GM23338 (cell line): ENCODE results near the gene ADAMTS8. TPM values are rescaled to one million over a fixed set of nuclear protein-coding genes. Genes with fewer than 3 reads are reported as not detected.

Source experiments
- ATAC-seq: fragments of 200-7000 bp; cut with Tn5 transposase; 3 replicates; pipeline ENCODE4 v1.9.1; 2020
- DNase-seq: peaks from one replicate; pipeline ENCODE4 v3.0.0-alpha.2; 2015; ENCODE audit warnings: low spot score
- H2AFZ ChIP-seq: fragments of 200-600 bp; sonication (generic); 2 replicates; pipeline ENCODE4 v1.8.0; 2016; ENCODE audit warnings: antibody characterized with exemption, mild to moderate bottlenecking, moderate library complexity
- H3F3A ChIP-seq: fragments of 200-600 bp; sonication (generic); replicated peaks from 2 replicates; pipeline ENCODE4 v1.8.0; 2017; ENCODE audit warnings: antibody characterized with exemption, mixed run types, low read depth
- H3K27ac ChIP-seq: fragments of 200-600 bp; sonication (generic); 2 replicates; pipeline ENCODE4 v1.6.1; 2016; ENCODE audit warnings: low read depth
- H3K27me3 ChIP-seq: fragments of 200-600 bp; sonication (generic); 2 replicates; pipeline ENCODE4 v1.8.0; 2016; ENCODE audit warnings: mild to moderate bottlenecking, mixed run types, moderate library complexity; ENCODE audit not compliant: insufficient read depth
- H3K36me3 ChIP-seq: fragments of 200-600 bp; sonication (generic); 2 replicates; pipeline ENCODE4 v1.8.0; 2016; ENCODE audit warnings: mild to moderate bottlenecking; ENCODE audit not compliant: insufficient read depth
- H3K4me1 ChIP-seq: fragments of 200-600 bp; sonication (generic); 2 replicates; pipeline ENCODE4 v1.8.0; 2016; ENCODE audit warnings: mild to moderate bottlenecking, moderate library complexity; ENCODE audit not compliant: insufficient read depth
- H3K4me2 ChIP-seq: fragments of 200-600 bp; sonication (generic); 2 replicates; pipeline ENCODE4 v1.7.1; 2017; ENCODE audit warnings: mixed run types
- H3K4me3 ChIP-seq: fragments of 200-600 bp; sonication (generic); 2 replicates; pipeline ENCODE4 v1.6.1; 2016; ENCODE audit warnings: mixed run types
- H3K79me2 ChIP-seq: fragments of 200-600 bp; sonication (generic); replicated peaks from 2 replicates; pipeline ENCODE4 v1.8.0; 2017; ENCODE audit warnings: mild to moderate bottlenecking; ENCODE audit not compliant: insufficient read depth
- H3K9me2 ChIP-seq: fragments of 200-600 bp; sonication (generic); 2 replicates; pipeline ENCODE4 v1.8.0; 2017; ENCODE audit not compliant: insufficient read depth
- H4K20me1 ChIP-seq: fragments of 200-600 bp; sonication (generic); replicated peaks from 2 replicates; pipeline ENCODE4 v1.8.0; 2017; ENCODE audit warnings: mild to moderate bottlenecking; ENCODE audit not compliant: insufficient read depth
- H3K27ac Mint-ChIP-seq: 2 replicates; pipeline ENCODE4 v1.8.0; 2020; ENCODE audit warnings: inconsistent platforms, mild to moderate bottlenecking, moderate library complexity, mixed read lengths
- H3K27me3 Mint-ChIP-seq: 3 replicates; pipeline ENCODE4 v1.8.0; 2022; ENCODE audit warnings: low read depth, mild to moderate bottlenecking, moderate library complexity, mixed read lengths, inconsistent platforms; ENCODE audit not compliant: insufficient read depth, poor library complexity
- H3K36me3 Mint-ChIP-seq: 3 replicates; pipeline ENCODE4 v1.8.0; 2021; ENCODE audit warnings: low read depth, mild to moderate bottlenecking, inconsistent platforms, moderate library complexity, mixed read lengths
- H3K4me1 Mint-ChIP-seq: 3 replicates; pipeline ENCODE4 v1.8.0; 2020; ENCODE audit warnings: mild to moderate bottlenecking, inconsistent platforms, mixed read lengths
- H3K4me3 Mint-ChIP-seq: 3 replicates; pipeline ENCODE4 v1.8.0; 2021; ENCODE audit warnings: moderate library complexity, mild to moderate bottlenecking, inconsistent platforms, mixed read lengths
- H3K9me3 Mint-ChIP-seq: 3 replicates; pipeline ENCODE4 v1.8.0; 2020; ENCODE audit warnings: moderate library complexity, mild to moderate bottlenecking, inconsistent platforms, mixed read lengths
- EZH2 ChIP-seq: fragments of 200-600 bp; sonication (generic); IDR thresholded peaks from one replicate; pipeline ENCODE4 v1.8.0; 2017; ENCODE audit warnings: antibody characterized with exemption, mild to moderate bottlenecking, low read depth; ENCODE audit not compliant: unreplicated experiment
- EZH2phosphoT487 ChIP-seq: fragments of 200-600 bp; sonication (generic); IDR thresholded peaks from one replicate; pipeline ENCODE4 v1.8.1; 2018; ENCODE audit warnings: antibody characterized with exemption; ENCODE audit not compliant: unreplicated experiment
- NANOG ChIP-seq: IDR thresholded peaks from 2 replicates; pipeline ENCODE4 v1.6.1; 2016; ENCODE audit warnings: antibody characterized with exemption, borderline replicate concordance
- POLR2AphosphoS5 ChIP-seq: IDR thresholded peaks from 2 replicates; pipeline ENCODE4 v1.6.1; 2016; ENCODE audit warnings: antibody characterized with exemption, low read depth
- ZNF114 ChIP-seq: fragments of 250-450 bp; sonication (Bioruptor Pico); IDR thresholded peaks from 2 replicates; pipeline ENCODE4 v1.5.0; 2020; ENCODE audit warnings: mild to moderate bottlenecking, moderate library complexity
- ZNF331 ChIP-seq: fragments of 250-450 bp; sonication (Bioruptor Pico); IDR thresholded peaks from 2 replicates; pipeline ENCODE4 v1.5.0; 2020; ENCODE audit warnings: low read depth, mild to moderate bottlenecking, moderate library complexity
- polyA plus RNA-seq: library from polyadenylated mRNA; unstranded; fragments of >200 nt; fragmentation: Nextera tagmentation; extraction: Ambion mirVana; gene quantifications from 2 replicates; pipeline ENCODE4 v1.2.1, GENCODE V29; 2016
- total RNA-seq: library from RNA; depleted of rRNA; stranded (reverse); fragments of >200 nt; shearing (Covaris generic); gene quantifications from 2 replicates; pipeline ENCODE4 v1.2.3, GENCODE V29; 2014

ADAMTS8 gene
- total and polyA plus RNA-seq, 2 experiments from 2014 or later: 7.5 to 16.2 TPM

GRCh38 chr11:130449310-130449990, 21.0 kb upstream of the ADAMTS8 start:
- peaks cover 2% of the 10 kb centered on the region; the same call in 1 of the 3 replicates for H3K9me3 Mint-ChIP-seq
- peaks cover 62% of the 10 kb centered on the region for H3K27me3 Mint-ChIP-seq
- Histone ChIP-seq H3F3A (0 out of 2 replicates have a peak, but pooled peaks cover 13% of the 10 kb centered on the region), H3K36me3 (no peaks in the 10 kb centered on the region), H3K79me2 (no peaks in the 10 kb centered on the region), H3K27ac (no peak overlapping the region), H3K4me3 (peak overlapping the region; percentile 79), H3K4me1 (no peaks in the 10 kb centered on the region), H3K9me2 (peaks cover 9% of the 10 kb centered on the region; the same call in 1 of the 2 replicates), H2AFZ (peak overlapping the region; percentile 94), H4K20me1 (no peaks in the 10 kb centered on the region; the same call in 1 of the 2 replicates), H3K27me3 (peaks cover 47% of the 10 kb centered on the region), H3K4me2 (peak overlapping the region; percentile 93)
- H3K27ac Mint-ChIP-seq: no peak overlapping the region
- H3K4me1 Mint-ChIP-seq: peaks cover 9% of the 10 kb centered on the region
- TF ChIP-seq EZH2 (peak; percentile 43), ZNF331 (CRISPR knock-in tag) (no peak)
- H3K4me3 Mint-ChIP-seq: peak overlapping the region; percentile 87
- peak; percentile 41 for ATAC-seq
- peak; percentile 64 for DNase-seq
- H3K36me3 Mint-ChIP-seq: peaks cover 3% of the 10 kb centered on the region; the same call in 1 of the 3 replicates

- Histone ChIP-seq H3K4me1 (no peaks in the 10 kb centered on the region), H3K27ac (no peak within 1 kb of the TSS), H3K36me3 (no peaks in the 10 kb centered on the region), H3K4me3 (peak within 1 kb of the TSS; percentile 79), H3K27me3 (peaks cover 47% of the 10 kb centered on the region), H3K9me2 (peaks cover 9% of the 10 kb centered on the region; the same call in 1 of the 2 replicates), H4K20me1 (no peaks in the 10 kb centered on the region; the same call in 1 of the 2 replicates), H3K79me2 (no peaks in the 10 kb centered on the region), H2AFZ (peak within 1 kb of the TSS; percentile 94), H3K4me2 (peak within 1 kb of the TSS; percentile 93), H3F3A (0 out of 2 replicates have a peak, but pooled peaks cover 10% of the 10 kb centered on the region)
- ATAC-seq (peak; percentile 78), DNase-seq (peak; percentile 95)
- no peak within 1 kb of the TSS for H3K27ac Mint-ChIP-seq
- TF ChIP-seq POLR2AphosphoS5 (peak; percentile 71), ZNF331 (CRISPR knock-in tag) (no peak)
- peaks cover 3% of the 10 kb centered on the region; the same call in 1 of the 3 replicates for H3K36me3 Mint-ChIP-seq
- peak within 1 kb of the TSS; percentile 87 for H3K4me3 Mint-ChIP-seq
- peaks cover 2% of the 10 kb centered on the region; the same call in 1 of the 3 replicates for H3K9me3 Mint-ChIP-seq
- peaks cover 62% of the 10 kb centered on the region for H3K27me3 Mint-ChIP-seq
- peaks cover 9% of the 10 kb centered on the region for H3K4me1 Mint-ChIP-seq
Measured at GRCh38 chr11:130448416-130449309, 20.3 kb upstream of the ADAMTS8 start, which contains the start of gene ADAMTS15. Gene ADAMTS15, plus strand, starts transcription at chr11:130448645. Its CDS starts 329 bp downstream, at chr11:130448974.

DNA sequence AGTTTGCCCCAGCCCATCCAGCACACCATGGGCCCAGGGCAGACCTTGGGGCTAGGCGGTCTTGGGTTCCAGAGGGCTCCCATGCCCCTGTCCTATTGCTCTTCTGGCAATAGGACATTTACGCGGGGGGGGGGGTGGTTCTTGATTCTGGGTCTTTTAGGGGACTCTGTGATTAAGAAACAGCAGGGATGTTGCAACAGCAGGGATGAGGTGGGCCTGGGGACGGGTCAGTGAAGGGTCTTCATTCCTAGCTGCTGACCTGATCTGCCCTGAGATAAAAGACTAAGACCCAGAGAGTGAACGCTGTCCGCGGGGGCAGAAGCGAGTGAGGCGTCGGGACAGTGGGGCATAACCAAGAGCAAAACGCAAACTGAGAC, 19.6 kb upstream of the ADAMTS8 start:
- Mint-ChIP-seq H3K27me3 (peaks cover 59% of the 10 kb centered on the region), H3K36me3 (peaks cover 3% of the 10 kb centered on the region; the same call in 1 of the 3 replicates), H3K4me3 (peak overlapping the region; percentile 87), H3K9me3 (peaks cover 2% of the 10 kb centered on the region; the same call in 1 of the 3 replicates), H3K27ac (no peak overlapping the region), H3K4me1 (peaks cover 7% of the 10 kb centered on the region)
- ATAC-seq: no peak
- peaks cover 9% of the 10 kb centered on the region; the same call in 1 of the 2 replicates for H3K9me2 ChIP-seq
- peaks cover 43% of the 10 kb centered on the region for H3K27me3 ChIP-seq
- 0 out of 2 replicates have a peak, but pooled peaks cover 10% of the 10 kb centered on the region for H3F3A ChIP-seq
- no peak for DNase-seq
- no peaks in the 10 kb centered on the region for H3K36me3 ChIP-seq
- no peaks in the 10 kb centered on the region for H3K4me1 ChIP-seq
- H3K79me2 ChIP-seq: no peaks in the 10 kb centered on the region
- H3K4me2 ChIP-seq: peak overlapping the region; percentile 93
- no peak overlapping the region for H3K27ac ChIP-seq
- H3K4me3 ChIP-seq: peak overlapping the region; percentile 79
- H4K20me1 ChIP-seq: no peaks in the 10 kb centered on the region; the same call in 1 of the 2 replicates
- H2AFZ ChIP-seq: peak overlapping the region; percentile 85
- no peak for TF ChIP-seq EZH2phosphoT487
- no peak for TF ChIP-seq POLR2AphosphoS5
- TF ChIP-seq ZNF114 (CRISPR knock-in tag): no peak
- no peak for TF ChIP-seq ZNF331 (CRISPR knock-in tag)
- TF ChIP-seq NANOG: no peak
- no peak for TF ChIP-seq EZH2
